GM12878 (cell line): Measurements from ENCODE around the gene SKIL. TPM values are rescaled to one million over a fixed set of nuclear protein-coding genes. Genes with fewer than 3 reads are reported as not detected.

Experiments used
- ATAC-seq: fragments of 200-7000 bp; cut with Tn5 transposase; 3 replicates; pipeline ENCODE4 v1.9.1; 2020; ENCODE audit warnings: mild to moderate bottlenecking, moderate library complexity
- BruUV-seq: library from RNA; stranded (reverse); fragments of 400-500 nt; replicated peaks from 2 replicates; lab custom pipeline; 2021; lab: Mats Ljungman, UMichigan
- CTCF ChIA-PET: fragments of 300-600 bp; sonication (Branson Sonifier 250); formaldehyde crosslinking; extraction: SDS; loops from one replicate; lab custom pipeline; 2021; ENCODE audit warnings: inconsistent platforms; lab: Yijun Ruan, JAX
- POLR2A ChIA-PET: fragments of 350-600 bp; formaldehyde crosslinking; extraction: SDS; loops from one replicate; lab custom pipeline; 2021; ENCODE audit warnings: inconsistent platforms; lab: Charles Lee
- RAD21 ChIA-PET: fragments of 300-600 bp; sonication (Branson Sonifier 250); formaldehyde crosslinking; loops from one replicate; lab custom pipeline; 2023; ENCODE audit warnings: antibody characterized with exemption; ENCODE audit not compliant: unreplicated experiment; lab: Charles Lee
- SMC1A ChIA-PET: fragments of 300-600 bp; sonication (Branson Sonifier 250); formaldehyde crosslinking; loops from one replicate; lab custom pipeline; 2023; ENCODE audit not compliant: unreplicated experiment, uncharacterized antibody; lab: Charles Lee
- DNase-seq: peaks from one replicate; pipeline ENCODE4 v3.0.0-alpha.2; 2011; ENCODE audit warnings: low read depth, low spot score
- FAIRE-seq: peaks from 3 replicates; lab custom pipeline; 2011; peaks lifted over from hg19 to GRCh38; lab: Jason Lieb, UNC
- H2AFZ ChIP-seq: 2 replicates; pipeline ENCODE4 v1.6.0; 2011; ENCODE audit warnings: low read depth, low read length, control low read depth; ENCODE audit not compliant: control insufficient read depth
- H3K27ac ChIP-seq: 2 replicates; pipeline ENCODE4 v1.5.1; 2011; ENCODE audit warnings: control low read depth; ENCODE audit not compliant: control insufficient read depth, insufficient read depth
- H3K27me3 ChIP-seq, 2 experiments: replicated peaks in 1 of 2; 2 replicates each; pipeline versions ENCODE4 v1.6.0 to v1.6.1; 2011; ENCODE audit warnings: low read length in 1 of 2; ENCODE audit not compliant: control insufficient read depth in 2 of 2, insufficient read depth in 2 of 2
- H3K36me3 ChIP-seq, 2 experiments: 2 replicates each; pipeline ENCODE4 v1.5.1; 2011; ENCODE audit warnings: low read length in 1 of 2; ENCODE audit not compliant: control insufficient read depth in 2 of 2, insufficient read depth in 2 of 2
- H3K4me1 ChIP-seq: 2 replicates; pipeline ENCODE4 v1.6.1; 2011; ENCODE audit warnings: mild to moderate bottlenecking, low read length, moderate library complexity, mixed read lengths; ENCODE audit not compliant: control insufficient read depth, insufficient read depth
- H3K4me2 ChIP-seq: 2 replicates; pipeline ENCODE4 v1.6.0; 2011; ENCODE audit warnings: control low read depth; ENCODE audit not compliant: control insufficient read depth, insufficient read depth
- H3K4me3 ChIP-seq: fragments of 200-600 bp; sonication (generic); 2 replicates; pipeline ENCODE4 v1.5.1; 2016
- H3K79me2 ChIP-seq: 2 replicates; pipeline ENCODE4 v1.6.0; 2011; ENCODE audit warnings: low read length; ENCODE audit not compliant: control insufficient read depth, insufficient read depth
- H3K9ac ChIP-seq: 2 replicates; pipeline ENCODE4 v1.8.0; 2011; ENCODE audit warnings: low read length, control low read depth, mixed read lengths; ENCODE audit not compliant: control insufficient read depth, insufficient read depth
- H3K9me3 ChIP-seq: replicated peaks from 3 replicates; pipeline ENCODE4 v1.5.1; 2011; ENCODE audit warnings: mild to moderate bottlenecking, low read length; ENCODE audit not compliant: control insufficient read depth, insufficient read depth
- H4K20me1 ChIP-seq: 2 replicates; pipeline ENCODE4 v1.6.0; 2011; ENCODE audit not compliant: control insufficient read depth, insufficient read depth
- ATF7 ChIP-seq: fragments of 450-650 bp; IDR thresholded peaks from 2 replicates; pipeline ENCODE4 v1.6.1; 2016; ENCODE audit warnings: low read depth, mild to moderate bottlenecking
- DPF2 ChIP-seq: fragments of 450-650 bp; IDR thresholded peaks from 2 replicates; pipeline ENCODE4 v1.6.1; 2017; ENCODE audit warnings: mild to moderate bottlenecking
- HDGF ChIP-seq: fragments of 450-650 bp; IDR thresholded peaks from 2 replicates; pipeline ENCODE4 v1.6.1; 2016; ENCODE audit warnings: antibody characterized with exemption
- IRF3 ChIP-seq: fragments of 450-650 bp; IDR thresholded peaks from 2 replicates; pipeline ENCODE4 v1.6.1; 2014; ENCODE audit warnings: mild to moderate bottlenecking
- LARP7 ChIP-seq: fragments of 450-650 bp; IDR thresholded peaks from 2 replicates; pipeline ENCODE4 v1.6.1; 2017; ENCODE audit warnings: mild to moderate bottlenecking
- MTA3 ChIP-seq: IDR thresholded peaks from 2 replicates; pipeline ENCODE4 v1.6.1; 2012; ENCODE audit warnings: low read length, inconsistent platforms, borderline replicate concordance
- PBX3 ChIP-seq: IDR thresholded peaks from 2 replicates; pipeline ENCODE4 v1.6.1; 2011; ENCODE audit warnings: mild to moderate bottlenecking, low read depth, low read length, moderate library complexity; ENCODE audit not compliant: insufficient replicate concordance
- POLR2AphosphoS5 ChIP-seq: IDR thresholded peaks from 2 replicates; pipeline ENCODE4 v1.6.1; 2011; ENCODE audit warnings: mild to moderate bottlenecking, low read length, inconsistent platforms
- RAD21 ChIP-seq: IDR thresholded peaks from 2 replicates; pipeline ENCODE4 v1.6.1; 2011; ENCODE audit warnings: mild to moderate bottlenecking, low read depth, low read length, moderate library complexity; ENCODE audit not compliant: insufficient read depth
- SKIL ChIP-seq: fragments of 450-650 bp; IDR thresholded peaks from 2 replicates; pipeline ENCODE4 v1.6.1; 2017; ENCODE audit warnings: mild to moderate bottlenecking, low read depth, inconsistent platforms; ENCODE audit not compliant: poor library complexity, severe bottlenecking
- ZNF687 ChIP-seq: fragments of 450-650 bp; IDR thresholded peaks from 2 replicates; pipeline ENCODE4 v1.6.1; 2017; ENCODE audit warnings: mild to moderate bottlenecking, moderate library complexity
- WGBS: methylation state at CpG from one replicate; pipeline ENCODE4 v1.1.6; 2016; ENCODE audit warnings: low lambda C conversion rate; ENCODE audit not compliant: insufficient replicate concordance, insufficient coverage; ENCODE audit errors: missing lambda C conversion rate; 5-methylcytosine and 5-hydroxymethylcytosine counted together
- in situ Hi-C: fragments of 300-500 bp; cut with MboI; formaldehyde crosslinking; loops from 9 replicates; pipeline ENCODE4 v1.14.3; 2018; ENCODE audit warnings: mixed read lengths
- intact Hi-C: fragments of 100-400 bp; cut with micrococcal nuclease; formaldehyde crosslinking; loops from one replicate; pipeline ENCODE4 v1.14.2; 2022; ENCODE audit not compliant: unreplicated experiment
- polyA plus RNA-seq, 11 experiments: library from polyadenylated mRNA; depleted of rRNA in 4 of 11; unstranded in 6 of 11; stranded (reverse) in 5 of 11; fragments of >200 nt; fragmentation: Nextera tagmentation in 4 of 11; fragmentation: Illumina TruSeq in 1 of 11; extraction: Ambion mirVana in 4 of 11; extraction: Trizol in 1 of 11; gene quantifications; 1 replicate in 1 of 11; 2 replicates in 10 of 11; pipeline versions ENCODE4 v1.2.1 to v1.2.3, GENCODE V29; 2011 to 2016; ENCODE audit warnings: inconsistent platforms in 2 of 11, missing spikeins in 2 of 11, low read depth in 1 of 11
- total RNA-seq, 4 experiments: library from RNA; depleted of rRNA in 3 of 4; stranded (reverse); fragments of >200 nt in 3 of 4; fragmentation: Illumina TruSeq in 1 of 4; extraction: Trizol in 1 of 4; gene quantifications; 2 replicates each; pipeline versions ENCODE4 v1.2.1 to v1.2.3, GENCODE V29; 2013 to 2021

The SKIL gene
- total and polyA plus RNA-seq, 10 of the 15 experiments (the other 5 are each of a cell fraction or from before 2014, with no cell fraction given): 2.7 to 14.8 (median 6.7) TPM

GRCh38 chr3:170358042-170359010 lies 811 bp downstream of the SKIL start:
- SMC1A ChIA-PET: interaction anchor here (0.9 to 2.0 kb wide), 7 partner anchors 9 to 53 kb away, joined by 3 to 8 read pairs (median 5); no protein-coding TSS in a partner anchor
- BruUV-seq: TSS peak; percentile 71
- Histone ChIP-seq H4K20me1 (no peaks in the 10 kb centered on the region), H3K4me3 (peak overlapping the region; percentile 86), H3K9me3 (no peaks in the 10 kb centered on the region), H2AFZ (peak overlapping the region; percentile 60), H3K79me2 (peaks cover 27% of the 10 kb centered on the region), H3K9ac (peak overlapping the region; percentile 80), H3K4me1 (peaks cover 28% of the 10 kb centered on the region), H3K36me3 (peaks cover 0 to 4% of the 10 kb centered on the region in 2 experiments; a peak in 2 of 4 replicates), H3K27me3 (no peaks in the 10 kb centered on the region), H3K27ac (peak overlapping the region; percentile 83), H3K4me2 (peak overlapping the region; percentile 39)
- POLR2A ChIA-PET: no interaction called here
- DNase-seq: no peak
- intact Hi-C loops (loop anchor here (5.0 to 10.0 kb wide), 6 partner anchors 101 to 1449 kb away; partner anchors contain the start of genes MYNN, PHC3 and TNIK), in situ Hi-C loops (no loop called here)
- CTCF ChIA-PET: interaction anchor here (1.0 to 1.5 kb wide), 4 partner anchors 11 to 55 kb away, joined by 3 read pairs; no protein-coding TSS in a partner anchor
- ATAC-seq: peak; percentile 59
- RAD21 ChIA-PET: interaction anchor here (0.6 to 1.3 kb wide), 3 partner anchors 11 to 178 kb away, joined by 3 to 5 read pairs (median 4); no protein-coding TSS in a partner anchor
- FAIRE-seq: peak; percentile 74
- WGBS: 2% methylated on average over 44 of the region's 44 CpGs
- no peak for TF ChIP-seq PBX3
- peak; percentile 59 for TF ChIP-seq ATF7
- no peak for TF ChIP-seq IRF3
- TF ChIP-seq MTA3: peak; percentile 48; the same call in 1 of the 2 replicates
- peak; percentile 84 for TF ChIP-seq SKIL
- TF ChIP-seq LARP7: no peak
- no peak for TF ChIP-seq ZNF687
- no peak; the same call in 1 of the 2 replicates for TF ChIP-seq DPF2
- peak; percentile 28; the same call in 1 of the 2 replicates for TF ChIP-seq RAD21
- TF ChIP-seq HDGF: no peak
- peak; percentile 68; the same call in 1 of the 2 replicates for TF ChIP-seq POLR2AphosphoS5
